CD4-positive, alpha-beta T cell treated with Interleukin-15 for 1 hour (primary cell): ENCODE data around the gene SAMM50.
A peak's percentile ranks its signal among the peaks of the same experiment; 100 is the strongest.

Experiments
- DNase-seq: peaks from one replicate; pipeline ENCODE4 v3.0.0-alpha.2; 2020

The SAMM50 gene

DNA sequence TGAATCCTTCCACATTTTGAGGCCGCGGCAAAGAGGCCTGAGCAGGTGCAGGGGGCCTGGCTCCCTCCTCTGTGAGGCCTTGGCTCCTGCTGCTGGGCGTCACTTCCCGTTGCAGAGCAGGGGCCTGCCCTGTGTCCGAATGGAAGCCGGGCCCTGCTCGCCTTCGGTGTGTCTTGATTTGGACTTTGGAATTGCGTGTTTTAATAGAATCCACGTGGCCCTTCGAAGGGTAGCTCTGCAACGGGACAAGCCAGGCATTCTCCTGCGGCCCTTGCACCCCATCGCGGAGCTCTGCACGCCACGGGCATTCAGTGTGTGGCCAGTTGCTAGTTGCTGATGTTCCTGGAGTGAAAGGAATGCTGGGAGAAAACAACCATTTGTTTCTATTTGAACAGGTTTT is 25.8 kb downstream of the SAMM50 start:
- no peak for DNase-seq

DNA sequence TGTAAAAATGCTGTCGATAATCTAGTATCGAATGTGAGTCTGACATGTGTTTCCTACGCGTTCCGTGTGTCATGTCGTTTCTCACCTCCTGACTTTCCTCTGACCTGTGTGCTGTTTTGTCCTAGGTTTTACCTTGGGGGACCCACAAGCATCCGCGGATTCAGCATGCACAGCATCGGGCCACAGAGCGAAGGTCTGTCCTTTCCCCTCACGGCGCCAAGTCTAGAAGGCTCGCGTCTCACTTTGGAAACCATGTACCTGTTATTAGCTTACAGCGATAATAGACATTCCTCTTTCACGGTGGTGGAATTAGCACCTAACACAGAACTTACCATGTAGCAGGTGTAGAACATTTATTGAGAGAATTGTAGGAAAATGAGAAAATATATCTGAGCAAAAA is 28.6 kb downstream of the SAMM50 start:
- no peak for DNase-seq

DNA sequence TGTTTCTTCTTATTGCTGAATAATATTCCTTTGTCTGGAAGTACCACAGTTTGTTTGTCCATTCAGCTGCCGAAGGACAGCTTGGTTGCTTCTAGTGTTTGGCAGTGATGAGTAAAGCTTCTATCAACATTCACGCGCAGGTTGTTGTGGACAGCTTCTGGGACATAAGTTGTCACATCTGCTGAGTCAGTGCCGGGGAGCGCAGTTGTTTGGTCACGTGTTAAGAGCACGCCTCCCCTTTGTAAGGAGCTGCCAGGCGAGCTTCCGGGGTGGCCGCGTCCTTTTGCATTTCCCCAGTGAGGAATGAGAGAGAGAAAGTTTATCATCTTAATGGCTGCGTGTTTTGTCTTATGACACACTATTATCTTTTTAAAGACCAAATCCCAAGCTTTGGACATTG is 30.3 kb downstream of the SAMM50 start:
- no peak for DNase-seq

DNA sequence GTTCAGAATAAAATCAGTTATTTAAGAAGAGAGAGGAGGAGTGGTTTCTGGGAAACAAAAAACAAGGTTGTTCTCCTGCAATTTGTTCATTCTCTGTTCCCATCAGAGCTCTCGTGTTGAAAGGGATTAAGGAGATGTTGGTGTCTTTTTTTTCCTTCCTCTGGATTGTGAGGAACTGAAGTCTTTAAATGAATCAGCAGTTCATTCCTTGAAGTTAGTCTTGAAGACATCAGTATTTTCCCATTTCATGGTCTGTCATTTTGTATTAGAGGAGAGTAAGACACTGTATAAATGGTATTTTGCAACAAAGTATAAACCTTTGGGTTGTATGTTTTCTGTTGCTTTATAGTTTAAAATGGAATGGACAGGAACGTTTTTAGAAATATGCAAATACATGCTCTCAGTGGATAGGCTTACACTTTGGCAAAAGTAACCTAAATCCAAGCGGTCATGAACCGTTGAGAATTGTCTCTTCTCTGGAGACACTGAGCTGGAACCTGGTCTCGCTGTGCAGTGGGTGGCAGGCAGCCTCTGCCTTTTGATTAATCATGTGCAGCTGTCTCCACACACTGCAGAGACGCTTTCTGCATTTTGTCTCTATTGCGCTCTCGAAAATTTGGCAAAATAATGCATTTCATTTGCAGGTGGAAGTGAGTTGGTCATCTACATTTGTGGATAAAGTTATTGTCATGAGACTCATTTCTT is 33.0 kb downstream of the SAMM50 start:
- DNase-seq: no peak

DNA sequence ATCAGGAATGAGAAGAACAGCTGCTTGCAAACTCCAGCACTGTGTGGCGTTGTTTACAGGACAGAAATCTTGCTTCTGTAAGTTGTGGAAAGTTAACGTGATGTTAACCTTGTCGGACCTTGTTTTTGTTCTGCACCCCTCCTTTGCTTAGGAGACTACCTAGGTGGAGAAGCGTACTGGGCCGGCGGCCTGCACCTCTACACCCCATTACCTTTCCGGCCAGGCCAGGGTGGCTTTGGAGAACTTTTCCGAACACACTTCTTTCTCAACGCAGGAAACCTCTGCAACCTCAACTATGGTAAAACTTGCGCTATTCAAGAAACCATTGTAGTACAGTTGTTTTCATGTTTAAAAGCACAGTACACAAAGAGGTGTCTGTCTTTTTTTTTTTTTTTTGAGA is 33.7 kb downstream of the SAMM50 start:
- no peak for DNase-seq

DNA sequence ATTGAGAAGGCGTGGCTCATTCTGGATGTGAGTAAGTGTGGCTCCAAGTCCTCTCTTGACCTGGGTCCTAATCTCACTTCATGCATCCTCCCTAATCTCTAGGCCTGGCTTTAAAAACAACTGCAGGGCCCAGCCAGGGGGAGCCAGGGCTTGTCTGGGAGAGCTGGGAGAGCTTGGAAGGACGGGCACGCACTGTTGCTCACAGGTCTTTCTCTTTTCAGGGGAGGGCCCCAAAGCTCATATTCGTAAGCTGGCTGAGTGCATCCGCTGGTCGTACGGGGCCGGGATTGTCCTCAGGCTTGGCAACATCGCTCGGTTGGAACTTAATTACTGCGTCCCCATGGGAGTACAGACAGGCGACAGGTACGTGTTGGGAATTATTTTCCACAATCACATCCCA is 34.8 kb downstream of the SAMM50 start:
- DNase-seq: no peak

DNA sequence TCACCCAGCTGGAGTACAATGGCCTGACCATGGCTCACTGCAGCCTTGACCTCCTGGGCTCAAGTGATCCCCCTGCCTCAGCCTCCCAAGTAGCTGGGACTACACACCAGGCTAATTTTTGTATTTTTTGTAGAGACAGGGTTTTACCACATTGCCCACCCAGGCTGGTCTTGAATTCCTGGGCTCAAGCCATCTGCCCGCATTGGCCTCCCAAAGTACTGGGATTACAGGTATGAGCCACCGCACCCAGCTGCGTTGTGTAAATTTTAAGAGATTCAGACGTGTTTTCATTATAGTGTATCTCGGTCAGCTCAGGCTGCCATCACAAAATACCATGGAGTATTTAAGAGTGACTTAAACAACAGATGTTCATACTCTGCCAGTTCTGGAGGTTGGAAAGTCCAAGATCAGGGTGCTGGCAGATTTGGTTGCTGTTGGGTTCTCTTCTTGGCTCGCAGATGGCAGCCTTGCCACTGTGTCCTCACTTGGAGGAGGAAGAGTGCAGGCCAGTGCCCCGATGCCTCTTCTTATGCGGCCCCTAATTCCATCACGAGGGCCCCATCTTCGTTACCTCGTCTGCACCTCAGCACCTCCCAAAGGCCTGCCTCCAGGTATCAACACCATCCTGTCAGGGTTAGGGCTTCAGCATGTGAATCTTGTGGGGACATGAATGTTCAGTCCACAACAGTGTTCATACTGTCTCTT is 36.2 kb downstream of the SAMM50 start:
- DNase-seq: no peak

DNA sequence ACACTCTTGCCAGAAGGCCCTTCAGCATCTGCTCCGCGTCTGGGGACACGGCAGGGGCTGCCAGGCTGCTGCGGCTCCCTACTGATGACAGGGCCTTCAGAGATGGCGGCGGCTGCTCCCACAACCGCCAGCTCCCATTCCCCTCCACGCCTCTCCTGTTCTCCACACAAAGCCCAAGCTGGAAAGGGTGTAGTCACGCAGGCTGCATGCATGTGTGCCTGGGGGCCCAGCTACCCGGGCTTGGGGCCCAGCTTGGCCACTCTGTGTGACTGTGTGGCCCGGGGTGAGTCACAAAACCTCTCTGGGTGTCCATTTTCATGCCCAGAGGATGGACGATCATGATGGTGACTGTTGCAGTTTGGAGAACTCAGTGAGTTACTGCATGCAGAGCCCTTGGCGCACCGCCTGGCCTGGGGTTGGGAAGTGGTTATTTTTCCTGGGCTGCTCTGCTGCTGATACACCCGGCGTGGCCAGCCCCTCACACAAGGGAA is 37.1 kb downstream of the SAMM50 start:
- DNase-seq: no peak

DNA sequence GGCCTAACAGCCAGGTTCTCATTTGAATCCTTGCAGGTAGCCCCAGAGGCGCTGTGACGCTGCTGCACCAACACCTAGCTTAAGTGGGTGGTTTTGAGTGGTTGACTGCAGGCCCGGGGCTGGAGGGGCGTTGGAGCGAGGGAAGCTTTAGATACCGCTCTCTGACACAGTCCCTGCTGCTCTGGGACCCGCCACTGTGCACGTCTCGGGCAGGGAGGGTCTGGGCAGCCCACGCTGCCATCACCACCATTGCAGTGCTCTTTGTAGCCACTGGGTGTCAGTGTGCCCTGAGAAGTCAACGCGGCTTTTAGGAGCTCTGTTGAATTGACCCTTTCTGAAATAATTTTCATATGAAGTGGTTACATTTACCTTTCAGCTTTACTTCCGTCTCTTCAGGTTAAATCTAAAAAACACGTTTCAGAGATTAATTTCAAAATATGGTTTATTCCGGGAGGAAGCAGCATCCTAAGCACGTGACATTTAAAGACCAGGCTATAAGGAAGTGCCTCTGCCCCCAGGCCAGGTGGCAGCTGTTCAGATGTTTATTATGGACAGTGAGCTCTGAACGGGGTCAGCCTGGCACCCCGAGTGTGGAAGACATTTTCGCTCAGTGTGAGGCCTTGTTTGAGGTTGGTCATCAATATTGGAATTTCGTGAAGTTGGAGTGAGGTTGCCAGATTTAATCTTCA is 38.0 kb downstream of the SAMM50 start:
- DNase-seq: peak; percentile 63

DNA sequence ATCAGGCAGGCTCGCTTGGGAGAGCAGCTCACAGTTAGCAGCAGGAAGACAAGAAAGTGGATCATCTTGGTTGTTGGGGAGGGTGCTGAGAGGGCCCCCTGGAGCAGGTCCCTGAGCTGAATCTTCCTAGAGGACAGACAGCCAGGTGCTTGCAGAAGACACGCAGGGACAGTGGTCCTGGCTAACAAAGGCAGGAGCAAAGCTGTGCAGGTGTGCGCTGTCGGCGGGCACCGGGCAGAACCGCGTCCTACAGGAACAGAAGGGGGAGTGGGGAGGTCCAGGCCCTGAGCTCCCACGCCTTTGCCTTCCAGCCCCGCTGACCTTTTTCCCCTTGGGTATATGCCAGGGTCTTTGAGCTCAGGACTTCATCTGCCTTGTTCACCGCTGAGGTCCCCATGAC is 38.8 kb downstream of the SAMM50 start:
- no peak for DNase-seq

DNA sequence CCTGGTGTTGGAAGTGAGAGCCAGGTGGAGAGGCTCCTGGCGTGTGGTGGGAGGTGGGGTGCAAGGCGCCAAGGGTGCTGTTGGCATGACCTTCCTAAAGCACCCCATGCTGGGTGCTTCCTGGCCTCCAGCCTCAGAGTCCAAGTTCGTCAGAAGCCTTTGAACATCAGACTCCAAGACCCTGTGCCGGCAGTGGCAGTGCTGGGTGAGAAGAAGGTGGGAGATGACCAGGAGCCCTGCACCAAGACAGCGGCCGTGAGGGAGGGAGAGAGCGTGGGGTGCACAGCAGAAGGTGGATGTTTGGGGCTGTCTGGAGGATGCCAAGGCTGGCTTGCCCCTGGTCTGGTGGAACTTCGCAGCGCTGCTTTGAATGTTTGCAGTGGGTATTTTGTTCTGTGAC is 39.2 kb downstream of the SAMM50 start:
- DNase-seq: no peak

DNA sequence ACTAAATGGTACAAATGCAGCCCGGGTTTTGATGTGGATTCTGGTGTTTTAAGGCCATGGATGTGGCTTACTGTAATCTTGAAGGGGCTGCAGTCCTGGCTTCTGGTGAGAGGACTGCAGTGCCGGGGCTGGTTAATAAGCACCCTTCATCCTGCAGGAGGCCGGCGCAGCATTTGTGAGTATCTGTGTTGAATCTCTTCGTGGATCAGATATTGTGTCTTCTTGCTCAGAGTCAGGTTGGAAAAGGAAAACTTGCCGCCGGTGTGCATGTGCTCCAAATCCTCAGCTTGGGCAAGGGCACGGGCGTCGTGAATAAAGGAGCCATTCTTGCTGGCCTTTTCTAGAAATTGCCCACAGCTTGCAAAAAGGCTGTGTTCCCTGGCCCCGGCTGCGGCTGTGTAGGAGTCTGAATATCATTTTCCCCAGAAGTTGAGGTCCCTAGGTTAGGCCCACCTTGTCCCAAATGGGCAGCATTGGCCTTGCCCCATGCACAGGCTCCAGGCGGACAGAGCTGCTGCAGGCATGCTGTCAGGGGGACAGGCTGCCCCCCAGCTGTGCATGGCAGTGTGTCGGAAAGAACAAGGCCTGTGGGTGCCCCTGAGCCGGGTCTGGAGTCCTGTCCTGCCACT is 39.9 kb downstream of the SAMM50 start:
- DNase-seq: no peak

DNA sequence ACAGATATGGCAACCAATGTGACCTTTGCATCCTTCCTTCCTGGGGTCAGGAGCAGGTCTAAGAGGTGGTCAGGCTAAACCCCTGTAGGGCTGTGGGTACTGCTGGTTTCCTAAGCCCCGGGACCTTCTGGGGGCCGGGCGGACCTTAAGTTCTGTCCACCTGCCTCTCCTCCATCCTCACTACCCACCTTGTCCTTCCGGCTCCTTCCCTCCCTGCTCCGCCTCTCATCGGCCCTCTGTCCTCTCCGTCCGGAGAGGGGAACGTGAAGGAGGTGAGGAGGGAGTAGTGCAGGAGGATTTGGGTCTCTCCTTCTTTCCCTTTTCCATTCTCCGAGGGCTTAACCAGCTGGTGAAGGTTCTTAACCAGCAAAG is 40.5 kb downstream of the SAMM50 start:
- no peak for DNase-seq

DNA sequence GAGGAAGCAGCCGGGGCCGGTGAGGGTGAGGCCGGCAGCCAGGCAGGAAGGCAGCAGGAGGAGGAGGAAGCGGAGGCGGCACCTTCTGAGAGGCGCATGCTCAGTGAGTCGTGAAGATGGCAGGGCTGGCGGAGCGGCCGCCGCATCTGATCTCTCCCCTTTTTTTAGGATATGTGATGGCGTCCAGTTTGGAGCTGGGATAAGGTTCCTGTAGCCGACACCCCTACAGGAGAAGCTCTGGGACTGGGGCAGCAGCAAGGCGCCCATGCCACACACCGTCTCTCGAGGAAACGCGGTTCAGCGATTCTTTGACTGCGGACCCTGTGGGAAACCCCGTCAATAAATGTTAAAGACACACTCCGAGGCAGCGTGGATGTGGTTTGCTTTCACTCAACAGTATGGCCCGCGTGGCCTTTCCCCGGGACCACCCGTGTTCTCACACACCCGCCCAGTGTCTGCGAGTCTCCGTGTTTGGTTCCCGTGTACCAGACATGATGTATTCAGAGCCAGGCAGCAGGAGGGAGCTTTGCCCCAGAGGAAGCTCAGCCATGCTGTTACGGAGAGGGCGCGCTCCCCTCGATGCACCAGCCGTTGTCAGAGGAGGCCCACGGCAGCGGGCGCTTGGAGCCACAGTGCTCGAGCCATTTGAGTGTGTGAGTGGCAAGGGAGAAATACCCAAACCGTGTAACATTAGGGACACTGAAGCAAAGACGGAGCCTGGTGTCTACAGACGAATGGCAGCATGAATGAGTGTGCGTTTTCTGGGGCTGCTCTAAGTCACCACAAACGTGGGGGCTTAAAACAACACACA is 41.1 kb downstream of the SAMM50 start:
- peak; percentile 79 for DNase-seq

DNA sequence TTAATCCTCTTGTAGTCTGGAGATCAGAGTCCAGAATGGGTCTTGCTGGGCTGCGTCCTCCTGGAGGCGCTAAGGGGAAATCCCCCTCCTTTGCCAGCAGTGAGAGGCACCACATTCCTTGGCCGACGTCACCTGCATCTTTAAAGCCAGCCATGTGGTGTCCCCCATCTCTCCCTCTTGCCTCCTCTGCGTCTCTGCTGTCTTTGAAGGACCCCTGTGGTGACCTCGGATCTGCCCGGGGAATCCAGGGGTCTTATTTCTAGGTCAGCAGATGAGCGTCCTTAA is 41.7 kb downstream of the SAMM50 start:
- no peak for DNase-seq

DNA sequence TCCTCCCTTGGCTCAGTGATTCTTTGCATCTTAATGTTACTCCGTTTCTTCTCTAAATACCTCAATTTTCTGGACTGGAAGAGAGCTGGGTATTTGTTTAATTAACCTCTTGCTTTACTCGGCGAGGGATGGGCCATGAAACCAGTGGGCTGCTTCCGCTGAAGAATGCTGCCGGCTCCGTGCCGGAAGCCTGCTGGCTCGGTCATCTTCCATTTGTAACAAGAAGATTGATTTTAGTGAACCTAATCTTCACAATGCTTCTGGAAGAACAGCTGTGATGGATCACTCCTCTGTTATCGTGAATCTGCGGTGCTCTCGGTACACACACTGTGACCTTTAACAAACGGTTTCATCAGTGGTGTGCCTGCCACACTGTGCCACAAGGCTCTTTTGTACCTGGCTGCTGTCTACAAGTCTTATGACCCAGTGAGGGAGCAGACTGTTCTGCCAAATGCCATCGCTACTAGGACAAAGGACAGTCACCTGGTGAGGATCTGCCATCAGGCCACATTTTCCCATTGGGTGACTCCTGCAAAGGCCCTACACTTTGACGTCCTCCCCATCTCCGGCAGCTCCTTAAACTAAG is 43.5 kb downstream of the SAMM50 start:
- no peak for DNase-seq

DNA sequence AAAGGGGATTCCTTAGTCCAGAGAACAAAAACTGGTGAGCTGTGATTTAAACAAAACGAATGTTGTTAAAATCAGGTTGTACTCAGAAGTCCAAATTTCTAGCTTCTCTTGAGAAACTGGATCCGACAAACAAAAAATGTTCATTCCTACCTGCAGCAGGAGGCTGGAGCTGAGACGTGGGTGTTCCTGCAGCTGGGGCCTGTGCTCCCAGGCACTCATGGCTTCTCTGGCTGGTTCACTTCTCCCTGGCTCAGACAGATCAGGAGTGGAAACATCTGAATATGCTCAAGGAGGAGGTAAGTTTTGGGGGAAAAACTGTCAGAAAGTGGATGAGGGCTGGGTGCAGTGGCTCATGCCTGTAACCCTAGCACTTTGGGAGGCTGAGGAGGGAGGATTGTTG is 44.1 kb downstream of the SAMM50 start:
- no peak for DNase-seq

DNA sequence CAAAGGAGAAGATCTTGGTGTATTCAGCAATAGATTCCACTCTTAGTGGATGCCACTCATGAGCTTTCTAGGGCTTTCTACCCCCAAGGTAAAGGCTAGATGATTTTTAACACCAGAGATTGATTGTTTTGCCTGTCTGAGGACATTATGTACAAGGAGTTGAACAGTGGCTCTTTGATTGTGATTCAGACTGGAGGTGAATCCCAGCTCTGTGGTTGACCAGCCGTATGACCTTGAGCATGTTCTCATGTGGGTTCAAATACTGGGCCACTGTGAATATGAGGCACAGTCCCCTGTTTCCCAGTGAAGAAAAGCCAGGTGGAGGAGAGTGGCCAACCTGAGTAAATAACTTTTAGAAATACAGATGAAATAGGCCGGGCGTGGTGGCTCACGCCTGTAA is 44.9 kb downstream of the SAMM50 start:
- no peak for DNase-seq

DNA sequence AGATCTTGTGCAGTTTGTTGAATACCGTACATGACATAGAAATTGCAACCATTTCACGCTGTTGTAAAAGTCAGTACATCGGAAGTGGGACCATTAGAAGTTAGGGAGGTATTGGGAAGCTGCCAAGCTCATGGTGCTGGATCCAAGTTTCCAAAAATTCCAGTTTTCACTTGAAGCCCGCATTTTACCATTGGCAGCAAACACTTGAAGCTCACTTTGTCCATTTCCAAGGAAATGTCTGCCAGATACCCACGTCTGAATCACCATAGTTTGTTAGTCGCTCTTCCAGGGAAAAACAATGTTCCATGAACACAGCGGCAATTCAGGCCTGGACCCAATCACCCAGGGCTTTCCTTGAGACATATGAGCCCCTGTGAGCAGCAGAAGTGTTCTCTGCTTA is 46.3 kb downstream of the SAMM50 start:
- DNase-seq: no peak

DNA sequence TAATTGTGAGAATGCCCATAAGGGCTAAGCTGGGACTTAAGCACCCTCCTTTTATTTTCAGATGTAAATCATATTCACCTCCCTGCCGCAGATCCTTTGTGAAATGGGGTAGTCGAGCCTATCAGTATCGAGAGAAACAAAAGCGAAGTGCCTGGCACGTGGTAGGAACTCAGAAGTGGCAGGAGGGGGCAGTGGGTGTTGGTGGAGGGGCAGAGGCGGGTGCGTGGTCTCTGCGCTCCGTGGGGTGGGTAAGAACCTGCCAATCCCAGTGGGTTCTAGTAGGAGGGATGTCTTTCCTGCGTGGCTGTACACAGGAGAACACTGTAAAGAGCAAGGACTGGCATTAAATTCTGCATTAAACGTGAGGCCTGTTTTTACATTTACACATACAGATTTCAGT is 47.1 kb downstream of the SAMM50 start:
- DNase-seq: no peak

DNA sequence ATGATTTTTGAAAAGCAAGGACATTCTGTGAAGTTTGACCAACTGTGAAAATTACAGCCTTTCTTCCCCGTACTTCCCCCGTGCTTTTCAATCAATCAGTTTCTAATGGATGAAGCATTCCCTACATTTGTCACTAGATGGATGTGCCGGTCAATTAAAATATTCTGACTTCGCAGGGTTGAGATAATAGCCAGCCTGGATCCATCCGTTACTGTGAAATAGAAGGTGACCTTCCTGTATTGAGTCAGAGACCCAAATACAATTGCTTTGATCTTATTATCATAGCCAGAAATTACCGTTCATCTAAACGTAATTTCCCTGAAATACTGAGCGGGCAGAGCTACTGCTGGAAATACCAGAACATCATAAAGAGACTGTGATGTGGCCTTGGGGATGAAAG is 47.8 kb downstream of the SAMM50 start:
- no peak for DNase-seq

DNA sequence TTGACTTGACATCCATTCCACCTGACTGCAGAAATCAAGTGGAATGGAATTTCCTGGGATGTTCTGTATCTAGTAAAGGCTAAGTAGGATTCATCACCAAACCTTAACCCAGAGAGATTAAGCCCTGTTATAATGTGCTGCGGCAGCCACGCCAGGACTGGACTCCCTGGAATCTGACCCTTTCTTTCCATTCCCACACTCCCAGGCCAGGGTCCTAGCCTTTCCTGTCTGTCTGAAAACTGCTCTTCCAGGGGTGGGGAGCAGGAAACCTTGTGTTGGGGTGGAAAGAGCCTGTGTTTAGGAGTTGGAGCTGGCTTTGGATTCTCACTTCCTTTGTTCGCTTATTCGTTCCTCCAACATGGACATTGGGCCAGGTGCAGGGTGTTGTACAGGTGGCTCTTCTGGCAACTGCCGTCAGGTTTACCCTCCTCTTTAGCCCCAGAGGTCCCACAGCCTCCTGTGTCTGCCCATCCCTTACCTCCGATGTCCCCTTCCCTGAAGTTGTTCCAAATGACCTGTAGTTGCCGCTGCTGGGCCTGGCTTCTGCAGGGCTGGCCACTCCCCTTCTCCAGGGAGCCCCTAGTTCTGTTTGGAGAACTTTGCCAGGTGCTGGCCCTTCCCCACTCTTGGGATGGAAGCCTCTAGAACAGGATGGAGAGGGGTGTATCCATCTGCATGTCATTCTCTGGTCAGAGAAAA is 48.3 kb downstream of the SAMM50 start:
- no peak for DNase-seq
